WTC11 (cell line): Measurements from ENCODE around the gene NAGLU.

Experiments
- ARID4B ChIP-seq: sonication (generic); formaldehyde crosslinking; IDR thresholded peaks from 2 replicates; pipeline ENCODE4 v1.8.0; 2023; ENCODE audit warnings: missing genetic modification reagents, mild to moderate bottlenecking, borderline replicate concordance
- CREB1 ChIP-seq: sonication (generic); formaldehyde crosslinking; IDR thresholded peaks from 2 replicates; pipeline ENCODE4 v1.8.0; 2023; ENCODE audit warnings: mild to moderate bottlenecking, missing genetic modification reagents
- CREM ChIP-seq: sonication (generic); formaldehyde crosslinking; IDR thresholded peaks from 2 replicates; pipeline ENCODE4 v1.8.1; 2022; ENCODE audit warnings: mild to moderate bottlenecking, missing genetic modification reagents, moderate library complexity
- CTCF ChIP-seq: fragments of 200-600 bp; IDR thresholded peaks from 2 replicates; pipeline ENCODE4 v1.8.0; 2022; ENCODE audit warnings: antibody characterized with exemption
- FOXP1 ChIP-seq: sonication (generic); formaldehyde crosslinking; IDR thresholded peaks from 2 replicates; pipeline ENCODE4 v1.8.0; 2022; ENCODE audit warnings: missing genetic modification reagents, mild to moderate bottlenecking, moderate library complexity, borderline replicate concordance
- MAX ChIP-seq: sonication (generic); formaldehyde crosslinking; IDR thresholded peaks from 2 replicates; pipeline ENCODE4 v1.8.0; 2022; ENCODE audit warnings: mild to moderate bottlenecking, missing genetic modification reagents
- NFYB ChIP-seq: sonication (generic); formaldehyde crosslinking; conservative IDR thresholded peaks from 2 replicates; pipeline ENCODE4 v1.8.0; 2022; ENCODE audit warnings: low read depth, missing genetic modification reagents
- OVOL2 ChIP-seq: fragments of 250-450 bp; sonication (Bioruptor Pico); IDR thresholded peaks from 2 replicates; pipeline ENCODE4 v1.9.0; 2021; ENCODE audit warnings: mild to moderate bottlenecking, borderline replicate concordance
- STAT6 ChIP-seq: sonication (generic); formaldehyde crosslinking; conservative IDR thresholded peaks from 2 replicates; pipeline ENCODE4 v1.8.1; 2023; ENCODE audit warnings: mild to moderate bottlenecking, low read depth, missing genetic modification reagents, moderate library complexity
- TEAD4 ChIP-seq: sonication (generic); formaldehyde crosslinking; IDR thresholded peaks from 2 replicates; pipeline ENCODE4 v1.8.0; 2022; ENCODE audit warnings: mild to moderate bottlenecking, missing genetic modification reagents
- USF1 ChIP-seq: sonication (generic); formaldehyde crosslinking; IDR thresholded peaks from 2 replicates; pipeline ENCODE4 v1.8.0; 2022; ENCODE audit warnings: mild to moderate bottlenecking, missing genetic modification reagents
- USF2 ChIP-seq: sonication (generic); formaldehyde crosslinking; IDR thresholded peaks from 2 replicates; pipeline ENCODE4 v1.8.1; 2023; ENCODE audit warnings: mild to moderate bottlenecking, missing genetic modification reagents, moderate library complexity
- ZNF281 ChIP-seq: sonication (generic); formaldehyde crosslinking; IDR thresholded peaks from 2 replicates; pipeline ENCODE4 v1.8.0; 2023; ENCODE audit warnings: mild to moderate bottlenecking, missing genetic modification reagents

- TF ChIP-seq CTCF, result no peak
- no peak for TF ChIP-seq USF2 (CRISPR knock-in tag)
- TF ChIP-seq FOXP1 (CRISPR knock-in tag), result no peak
- TF ChIP-seq ZNF281 (CRISPR knock-in tag), result no peak
- no peak for TF ChIP-seq USF1 (CRISPR knock-in tag)
- no peak for TF ChIP-seq STAT6 (CRISPR knock-in tag)
- TF ChIP-seq TEAD4, result no peak
- no peak for TF ChIP-seq CREB1 (CRISPR knock-in tag)
- TF ChIP-seq ARID4B (CRISPR knock-in tag), result no peak
- TF ChIP-seq OVOL2 (CRISPR knock-in tag), result no peak
- no peak for TF ChIP-seq MAX (CRISPR knock-in tag)
- no peak for TF ChIP-seq NFYB (CRISPR knock-in tag)
- no peak for TF ChIP-seq CREM (CRISPR knock-in tag)
Measured at GRCh38 chr17:42514279-42514678, 21.8 kb upstream of the NAGLU start.
